Stimulated activated CD8-positive, alpha-beta memory T cell treated with anti-CD3 and anti-CD28 coated beads, Interleukin-15, amount 100 ng/mL, for 48 hours (primary cell): Measurements from ENCODE around the gene CACNA2D3.

Experiments
- DNase-seq, 2 donors: peaks; one replicate each; pipeline ENCODE4 v3.0.0-alpha.2; 2020; ENCODE audit warnings: low read depth in 2 of 2

CACNA2D3 gene

GRCh38 chr3:54917174-54917573 is 794.8 kb downstream of the CACNA2D3 start:
- DNase-seq, result no peak

- no peak for DNase-seq
Observed at GRCh38 chr3:54917862-54918261, 795.5 kb downstream of the CACNA2D3 start.

DNA sequence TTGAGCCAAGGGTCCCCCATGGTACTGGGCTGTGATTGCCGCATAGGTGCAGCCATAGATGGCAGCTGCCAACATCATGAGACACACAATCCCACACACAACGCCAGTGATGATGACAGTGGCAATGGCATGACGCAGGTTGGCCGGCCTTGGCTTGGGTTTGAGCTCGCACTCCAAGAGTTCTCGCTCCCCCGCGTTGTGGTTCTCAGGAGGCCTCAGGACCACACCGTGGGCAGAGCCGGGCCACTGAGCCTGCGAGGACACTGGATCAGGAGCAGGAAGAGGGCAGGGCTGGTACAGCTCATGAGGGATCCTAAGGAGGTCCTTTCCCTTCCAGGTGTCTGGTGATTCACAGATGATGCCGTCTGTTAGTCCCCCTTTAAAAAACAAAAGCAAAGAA is 796.2 kb downstream of the CACNA2D3 start:
- DNase-seq, result no peak

DNA sequence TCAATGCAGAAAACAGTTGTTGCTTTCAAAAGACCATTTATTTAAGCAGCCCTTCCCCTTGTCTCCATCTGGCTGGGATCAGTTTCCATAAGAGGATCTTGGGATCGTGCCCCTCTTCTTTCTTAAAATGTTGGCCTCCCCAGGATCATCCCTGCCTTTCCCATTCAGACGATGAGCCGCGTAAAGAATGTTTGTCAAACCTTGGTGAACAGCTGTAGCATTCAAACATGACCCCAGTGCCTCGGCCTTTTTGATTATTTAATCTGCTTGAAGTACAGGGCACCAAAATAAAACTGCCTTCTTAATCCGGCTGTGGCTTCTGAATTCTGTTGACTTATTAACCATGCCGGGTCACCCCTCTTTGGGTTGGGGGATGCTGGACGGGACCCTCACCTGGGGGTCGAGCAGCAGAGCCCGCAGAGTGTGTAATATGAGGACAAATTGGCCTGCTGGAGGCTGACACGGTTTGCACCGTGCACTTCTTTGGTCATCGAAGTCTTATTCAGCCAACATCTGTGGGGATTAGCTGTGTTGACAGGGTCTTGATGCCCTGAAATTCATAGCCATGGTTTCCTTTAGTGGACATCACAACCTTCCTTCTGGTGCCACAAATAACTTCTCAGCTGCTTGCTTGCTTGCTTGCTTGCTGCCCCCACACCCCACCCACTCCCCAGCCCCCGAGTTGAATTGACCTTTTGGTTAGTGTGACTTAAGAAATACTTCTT is 805.9 kb downstream of the CACNA2D3 start, which contains the start of gene LRTM1:
Gene LRTM1 (minus strand): TSS at position 14 of the 725 bp plus-strand sequence. CDS start 148 bp downstream, outside the sequence.
- no peak for DNase-seq

- no peak for DNase-seq
Observed at GRCh38 chr3:54931182-54931581, 808.8 kb downstream of the CACNA2D3 start.

GRCh38 chr3:54932606-54933005 is 810.3 kb downstream of the CACNA2D3 start:
- no peak for DNase-seq

DNA sequence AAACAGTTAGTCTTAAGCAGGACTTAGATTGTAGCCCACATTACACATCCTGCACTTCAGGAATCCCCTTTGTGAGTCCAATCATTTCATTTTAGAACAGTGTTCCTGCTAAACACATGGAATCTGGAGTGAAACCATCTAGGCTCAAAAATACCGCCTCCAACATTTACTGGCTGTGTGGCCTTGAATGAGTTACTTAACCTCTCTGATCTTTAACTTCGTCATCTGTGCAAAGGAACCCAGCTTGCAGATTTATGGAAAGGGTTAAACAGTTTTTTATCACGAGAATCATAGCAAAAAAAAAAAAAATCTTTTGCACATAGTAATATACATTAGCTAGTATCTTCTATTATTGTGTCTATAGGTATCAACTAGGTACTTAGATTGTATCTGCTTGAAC is 813.5 kb downstream of the CACNA2D3 start:
- DNase-seq, result no peak

DNA sequence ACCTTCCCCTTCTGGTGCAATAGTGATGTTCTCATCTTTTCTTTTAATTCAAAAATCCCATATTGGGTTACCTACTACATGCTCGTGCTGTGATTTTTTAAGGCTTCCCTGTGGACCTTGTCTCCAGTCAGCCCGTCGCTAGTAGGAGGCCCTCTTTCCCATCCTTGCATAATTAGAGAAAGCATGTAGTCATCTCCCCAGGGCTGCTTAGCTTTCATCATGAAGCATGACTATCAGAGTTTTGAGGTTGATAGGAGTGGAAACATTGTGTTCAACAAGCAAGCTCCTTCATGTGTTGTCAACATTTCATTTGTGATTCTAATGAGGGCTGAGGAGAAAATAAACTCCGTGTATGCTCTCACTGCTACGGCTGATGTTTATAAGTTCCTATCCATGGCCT is 814.2 kb downstream of the CACNA2D3 start:
- DNase-seq, result no peak

DNA sequence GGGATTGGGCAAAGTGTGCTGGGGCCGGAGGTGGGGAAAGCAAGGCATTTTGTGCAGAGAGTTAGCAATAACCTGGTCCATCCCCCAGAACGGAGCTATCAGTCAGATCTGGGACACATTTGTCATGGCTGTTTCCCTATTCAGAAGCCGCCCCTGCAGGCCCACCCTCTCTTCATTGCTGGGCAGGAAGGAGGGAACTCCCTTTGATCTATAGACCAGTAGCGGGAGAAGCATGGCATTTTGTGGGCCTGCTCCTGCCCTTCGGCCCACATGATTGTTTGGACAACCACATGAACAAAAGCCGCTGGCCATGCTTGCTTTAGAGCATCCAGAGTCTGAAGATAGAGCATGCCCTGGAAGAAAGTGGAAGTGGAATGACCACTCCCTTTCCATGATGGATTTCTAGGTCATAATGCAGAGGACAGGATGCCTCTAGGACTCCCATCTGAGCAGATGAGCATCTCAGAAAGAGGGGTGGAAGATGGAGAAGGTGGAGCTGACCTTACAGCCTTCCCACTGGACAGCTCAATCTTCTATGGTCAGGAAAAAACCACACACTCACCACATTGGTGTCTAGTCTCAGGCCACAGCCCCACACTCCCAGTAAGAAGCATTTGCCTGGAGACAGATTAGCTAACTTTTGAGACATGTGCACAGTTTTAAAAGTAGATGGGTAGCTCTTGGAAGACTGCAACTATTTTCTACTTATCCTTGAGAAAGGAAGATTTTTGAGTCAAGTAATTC is 817.4 kb downstream of the CACNA2D3 start:
- no peak for DNase-seq

GRCh38 chr3:54940971-54941370 is 818.6 kb downstream of the CACNA2D3 start:
- no peak for DNase-seq

DNA sequence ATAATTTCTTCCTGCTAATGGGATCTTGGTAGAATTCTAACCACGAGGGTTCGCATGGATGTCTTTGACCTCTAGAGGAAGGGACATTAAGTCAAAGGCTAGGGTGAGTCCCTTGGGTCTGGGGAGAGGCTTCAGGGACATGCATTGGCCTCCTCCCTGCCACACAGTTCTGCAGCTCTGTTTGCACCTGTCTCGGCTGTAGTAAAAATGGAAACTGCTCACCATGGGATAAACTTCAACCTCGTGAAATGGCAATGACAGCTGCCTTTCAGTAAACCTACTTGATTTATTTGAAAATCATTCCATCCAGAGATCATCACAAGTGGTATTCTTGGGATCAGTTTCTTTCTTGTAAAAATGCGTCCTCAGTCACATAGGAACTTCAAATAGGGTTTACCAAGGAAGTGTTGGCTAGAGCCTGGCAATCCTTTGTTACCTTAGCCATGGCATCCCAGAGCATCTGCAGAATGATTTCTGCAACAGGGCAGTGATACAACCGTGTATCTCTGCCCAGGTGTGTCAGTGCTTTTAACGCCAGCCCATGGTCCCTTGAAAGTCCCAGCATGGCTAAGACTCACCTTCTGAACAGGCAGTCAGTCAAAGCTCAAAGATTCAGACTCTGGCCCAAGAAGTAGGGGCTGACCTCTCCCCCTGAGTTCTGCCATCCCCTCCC is 819.5 kb downstream of the CACNA2D3 start:
- no peak for DNase-seq

DNA sequence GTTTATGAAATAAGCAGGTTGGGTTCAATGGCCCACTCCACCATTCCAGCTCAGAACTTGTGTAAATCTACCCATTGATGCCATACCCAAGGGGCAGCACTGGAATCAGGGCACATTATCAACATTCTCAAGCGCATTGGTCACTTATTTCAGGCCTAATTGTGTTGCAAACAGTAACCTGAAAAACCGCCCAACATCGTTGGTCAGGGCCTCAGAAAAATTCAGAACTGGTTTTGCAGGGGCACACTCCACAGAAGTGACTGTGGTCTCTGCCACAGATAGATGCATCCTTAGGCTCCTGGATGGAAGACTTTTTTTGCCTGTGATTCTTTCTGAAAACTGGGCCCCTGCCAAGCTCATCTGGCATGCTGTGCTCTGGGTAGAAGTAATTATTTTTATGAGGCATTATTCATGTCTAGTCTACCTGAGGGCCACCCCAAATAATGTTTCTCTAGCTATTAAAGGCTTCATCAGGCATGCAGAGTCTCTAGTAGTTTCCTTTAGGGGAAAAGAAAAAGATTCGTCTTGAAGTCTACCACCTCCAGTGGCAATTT is 827.2 kb downstream of the CACNA2D3 start:
- DNase-seq, result no peak

DNA sequence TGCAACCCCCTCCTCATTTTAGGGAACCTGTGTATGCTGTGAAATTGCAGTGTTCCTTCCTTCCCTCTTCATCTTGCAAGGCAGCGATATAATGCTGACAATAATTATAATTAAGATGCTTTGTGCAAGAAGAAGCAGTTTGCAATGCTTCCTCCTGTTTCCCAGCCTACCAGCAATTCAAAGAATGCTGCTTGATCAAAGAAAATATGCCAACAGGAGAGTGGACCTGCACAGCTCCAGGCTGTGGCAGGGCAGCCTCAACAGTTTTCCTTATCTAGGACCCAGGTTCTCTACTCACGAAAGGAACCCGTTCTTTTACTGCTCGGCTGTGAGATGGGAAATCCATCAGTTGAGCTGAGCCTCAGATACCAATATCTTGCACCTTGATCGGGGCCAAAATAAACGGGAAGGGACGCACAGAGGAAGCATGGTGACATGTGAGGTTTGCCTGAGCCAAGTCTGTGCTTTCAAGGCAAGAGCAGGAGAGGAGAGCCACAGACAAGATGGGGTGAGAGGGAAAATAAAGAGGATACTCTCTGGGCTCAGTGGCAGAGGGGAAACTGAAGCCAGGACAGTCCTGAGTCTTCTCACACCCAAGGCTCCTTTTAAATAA is 828.1 kb downstream of the CACNA2D3 start:
- DNase-seq, result no peak

- DNase-seq, result no peak
Observed at GRCh38 chr3:54951405-54951804, 829.1 kb downstream of the CACNA2D3 start.

- DNase-seq, result no peak
Observed at GRCh38 chr3:54954022-54954421, 831.7 kb downstream of the CACNA2D3 start.

DNA sequence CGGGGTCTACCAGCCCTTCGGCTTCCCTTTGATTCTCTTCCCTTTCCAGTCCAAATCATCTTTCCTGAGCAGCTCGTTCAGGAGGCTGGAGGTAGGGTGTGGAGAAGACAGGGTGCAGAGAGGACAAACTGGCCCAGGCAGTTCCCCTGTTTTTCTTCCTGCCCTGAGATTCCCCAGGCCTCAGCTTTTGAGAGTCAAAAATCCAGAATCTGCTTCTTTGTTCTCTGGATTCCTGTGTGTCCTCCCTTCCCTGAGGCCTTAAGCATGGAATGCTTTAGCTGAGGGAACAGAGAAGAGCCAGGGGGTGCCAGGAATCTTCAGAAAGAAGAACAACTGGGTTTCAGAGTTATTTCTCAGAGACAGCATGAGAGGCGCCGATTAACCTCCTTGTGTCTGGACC is 832.2 kb downstream of the CACNA2D3 start:
- no peak for DNase-seq

GRCh38 chr3:54955496-54955895 is 833.1 kb downstream of the CACNA2D3 start:
- DNase-seq, result no peak

DNA sequence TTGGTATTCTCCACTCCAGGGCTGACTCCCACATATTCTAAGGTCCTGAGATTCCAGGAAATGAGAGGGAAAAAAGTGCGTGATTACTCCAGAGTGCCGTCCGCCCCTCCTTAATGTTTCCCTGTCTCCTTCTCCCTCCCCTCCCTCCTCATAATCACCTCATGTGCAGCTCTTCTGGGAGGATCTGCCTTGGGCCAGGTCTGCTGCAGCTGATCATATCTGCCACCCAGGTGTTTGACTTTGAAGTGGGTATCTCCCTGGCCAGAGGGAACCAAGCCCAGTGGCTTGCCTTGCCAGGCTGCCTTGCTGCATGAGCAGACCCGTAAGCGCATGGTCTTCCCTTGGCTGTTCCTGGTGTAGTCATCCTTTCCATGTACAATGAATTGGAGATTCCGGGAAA is 833.6 kb downstream of the CACNA2D3 start:
- DNase-seq, result no peak

GRCh38 chr3:54957711-54958110 is 835.4 kb downstream of the CACNA2D3 start:
- DNase-seq, result no peak

- no peak for DNase-seq
Observed at GRCh38 chr3:54960082-54960481, 837.7 kb downstream of the CACNA2D3 start.

- no peak for DNase-seq
Observed at GRCh38 chr3:54960701-54961100, 838.3 kb downstream of the CACNA2D3 start.

DNA sequence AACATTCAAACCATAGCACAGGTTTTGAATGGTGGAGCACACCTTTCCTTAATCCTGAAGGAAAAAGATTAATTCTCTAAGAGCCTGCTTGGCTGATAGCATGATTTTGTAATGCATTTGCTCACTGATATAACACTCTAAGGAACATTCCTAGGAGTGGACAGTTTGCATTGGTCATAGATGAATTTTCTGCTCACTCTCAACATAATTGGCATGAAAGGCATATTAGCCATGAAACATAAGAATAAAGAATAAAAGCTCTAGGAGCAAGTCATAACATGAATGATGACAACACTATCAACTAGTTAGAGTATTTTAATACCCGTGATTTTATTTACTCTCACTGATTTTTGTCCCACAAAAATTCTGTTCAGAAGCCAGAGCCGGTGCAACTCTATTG is 839.8 kb downstream of the CACNA2D3 start:
- no peak for DNase-seq
